IPS-18c (cell line): Measurements from ENCODE around the gene KDM5B.
"Not testable (repeated sequence)": the region's sequence is repeated elsewhere in the genome, so short reads cannot be mapped to it uniquely, and the experiment has no call there.

Experiments
- H3K4me3 ChIP-seq: 2 replicates; pipeline ENCODE4 v1.7.0; 2013; ENCODE audit warnings: low read depth, mild to moderate bottlenecking, low read length, moderate library complexity; ENCODE audit not compliant: insufficient read depth
- H3K9me3 ChIP-seq: one replicate; pipeline ENCODE4 v1.6.1; 2013; ENCODE audit warnings: mild to moderate bottlenecking, low read length, moderate library complexity; ENCODE audit not compliant: control insufficient read depth, insufficient read depth

The KDM5B gene

GRCh38 chr1:202750761-202751160, 57.5 kb downstream of the KDM5B start:
- Histone ChIP-seq H3K9me3 (no peaks in the 10 kb centered on the region), H3K4me3 (no peak overlapping the region)

DNA sequence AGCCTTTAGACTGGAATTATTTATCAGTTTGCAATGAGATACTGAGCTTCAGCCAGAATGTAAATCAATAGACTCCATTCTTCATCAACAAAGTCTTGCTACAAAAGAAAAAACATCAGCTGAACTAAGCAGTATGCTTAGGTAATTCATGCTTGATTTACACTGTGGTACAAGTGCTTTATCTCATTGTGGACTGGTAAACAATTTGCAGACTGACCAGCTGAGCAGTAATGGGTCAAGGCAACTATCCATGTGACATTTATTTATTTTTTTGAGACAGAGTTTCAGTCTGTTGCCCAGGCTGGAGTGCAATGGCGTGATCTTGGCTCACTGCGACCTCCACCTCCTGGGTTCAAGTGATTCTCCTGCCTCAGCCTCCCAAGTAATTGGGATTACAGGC, 58.2 kb downstream of the KDM5B start:
- H3K9me3 ChIP-seq = no peaks in the 10 kb centered on the region
- no peak overlapping the region for H3K4me3 ChIP-seq

DNA sequence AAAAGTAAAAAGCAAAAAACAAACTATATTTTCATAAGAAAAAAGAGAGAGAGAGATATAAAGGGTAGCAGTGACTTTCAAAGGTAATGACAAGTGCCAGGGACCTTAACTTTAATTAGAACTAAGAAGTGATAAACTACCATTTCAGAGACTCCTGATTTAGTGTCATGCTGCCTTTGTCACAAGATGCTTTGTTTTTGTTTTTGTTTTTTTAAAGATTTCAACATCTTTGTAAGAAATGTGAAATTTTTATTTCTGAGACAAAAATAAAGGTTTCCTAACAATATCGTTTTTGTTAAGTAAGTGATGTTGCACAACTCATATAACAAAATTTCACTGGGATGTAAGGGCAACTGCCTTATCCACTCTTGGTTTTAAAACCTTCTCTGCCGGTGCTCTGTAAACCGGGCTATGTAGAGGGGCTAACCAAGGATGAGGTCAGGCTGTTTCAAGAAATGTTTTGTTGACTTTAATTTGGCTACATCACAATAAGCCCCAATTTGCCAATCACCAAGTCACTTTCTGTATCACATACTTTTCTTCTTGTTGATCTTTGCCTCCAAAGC, 62.8 kb downstream of the KDM5B start:
- Histone ChIP-seq H3K4me3 (no peak overlapping the region), H3K9me3 (no peaks in the 10 kb centered on the region)

- H3K9me3 ChIP-seq, H3K4me3 ChIP-seq: not testable (repeated sequence)
Observed at GRCh38 chr1:202744770-202745169, 63.5 kb downstream of the KDM5B start.

DNA sequence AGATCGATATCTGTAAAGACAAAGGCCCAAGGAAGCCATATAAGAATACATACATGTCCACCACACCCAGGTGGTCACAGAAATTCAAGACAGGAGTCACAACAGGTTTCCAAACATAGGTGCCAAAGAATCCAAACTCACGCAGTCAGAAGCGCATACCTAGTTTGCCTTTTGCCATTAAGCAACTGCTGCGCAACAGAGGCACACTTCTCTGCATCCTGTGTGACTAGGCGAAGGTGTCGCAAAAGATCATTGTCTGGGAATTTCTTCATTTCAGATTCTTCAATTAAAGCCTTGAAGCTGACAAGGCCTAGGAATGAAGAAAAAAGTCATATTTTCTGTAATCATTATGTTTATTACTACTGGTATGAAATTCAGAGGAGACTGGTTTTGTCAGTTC, 65.7 kb downstream of the KDM5B start:
- Histone ChIP-seq H3K9me3 (no peaks in the 10 kb centered on the region), H3K4me3 (no peak overlapping the region)

DNA sequence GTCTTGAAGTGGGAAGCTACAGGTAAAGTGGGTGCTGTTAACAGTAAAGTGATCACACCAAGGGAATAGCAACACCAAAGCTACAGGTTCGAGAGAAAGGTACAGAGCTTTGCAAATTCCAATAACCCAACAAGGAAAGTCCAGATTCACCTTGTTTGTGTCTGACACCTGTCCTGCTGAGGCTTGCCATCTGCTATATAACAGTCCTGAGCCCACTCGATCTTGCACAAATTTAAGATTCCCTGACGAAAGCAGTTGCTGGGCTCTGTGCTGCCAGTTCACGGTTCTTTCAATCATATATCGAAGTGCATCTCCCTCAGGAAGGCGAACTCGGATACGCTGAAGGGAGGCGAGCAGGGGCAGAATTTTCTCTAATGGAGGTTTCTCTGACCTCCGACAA, 75.0 kb downstream of the KDM5B start:
- Histone ChIP-seq H3K9me3 (no peaks in the 10 kb centered on the region), H3K4me3 (no peak overlapping the region)

DNA sequence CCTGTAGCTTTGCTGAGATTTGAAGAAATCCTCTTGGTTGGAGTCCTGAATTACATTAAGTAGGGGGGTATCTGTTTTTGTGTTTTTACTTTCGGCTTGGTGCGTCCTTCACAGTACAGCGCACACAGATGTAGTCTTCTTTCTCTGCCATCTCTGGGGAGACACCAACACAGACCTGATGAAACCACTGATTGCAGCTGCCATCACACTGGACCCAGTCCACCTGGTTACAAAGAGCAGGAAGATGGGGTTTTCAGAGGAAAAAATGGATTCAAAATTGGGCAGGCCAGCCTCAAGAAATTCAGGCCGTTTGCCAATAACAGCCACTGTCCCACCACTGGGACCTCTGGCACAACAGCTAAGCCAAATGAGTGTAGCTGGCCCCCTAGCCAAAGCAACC, 79.3 kb downstream of the KDM5B start:
- Histone ChIP-seq H3K4me3 (no peak overlapping the region), H3K9me3 (peaks cover 2% of the 10 kb centered on the region)

DNA sequence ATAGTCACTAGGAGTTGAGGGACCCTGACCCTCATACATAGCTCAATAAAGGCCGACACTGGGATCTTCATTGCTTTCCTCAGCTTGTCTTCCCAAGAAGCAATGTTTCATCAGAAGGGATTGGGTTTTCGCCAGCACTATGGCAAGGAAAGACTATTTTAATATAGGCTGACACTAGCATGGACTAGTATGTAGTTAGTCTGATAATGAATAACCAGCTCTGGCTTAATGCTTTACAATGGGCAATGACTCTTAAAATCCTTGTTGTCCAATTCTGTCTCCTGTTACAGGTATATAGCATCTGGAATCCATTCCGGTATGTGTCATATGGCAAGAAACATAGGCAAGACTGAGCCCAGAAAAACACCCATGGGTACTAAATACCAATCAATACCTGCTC, 82.7 kb downstream of the KDM5B start:
- H3K4me3 ChIP-seq = no peak overlapping the region
- H3K9me3 ChIP-seq = peaks cover 2% of the 10 kb centered on the region

- H3K9me3 ChIP-seq = peaks cover 2% of the 10 kb centered on the region
Observed at GRCh38 chr1:202723708-202724107, 84.5 kb downstream of the KDM5B start.

GRCh38 chr1:202723046-202723445, 85.2 kb downstream of the KDM5B start:
- not testable (repeated sequence) for H3K4me3 ChIP-seq, H3K9me3 ChIP-seq

More at GRCh38 chr1:202723708-202724107, 84.5 kb downstream of the KDM5B start:
- no peak overlapping the region for H3K4me3 ChIP-seq

- Histone ChIP-seq H3K9me3 (no peaks in the 10 kb centered on the region), H3K4me3 (no peak overlapping the region)
Observed at GRCh38 chr1:202716654-202717053, 91.6 kb downstream of the KDM5B start.

DNA sequence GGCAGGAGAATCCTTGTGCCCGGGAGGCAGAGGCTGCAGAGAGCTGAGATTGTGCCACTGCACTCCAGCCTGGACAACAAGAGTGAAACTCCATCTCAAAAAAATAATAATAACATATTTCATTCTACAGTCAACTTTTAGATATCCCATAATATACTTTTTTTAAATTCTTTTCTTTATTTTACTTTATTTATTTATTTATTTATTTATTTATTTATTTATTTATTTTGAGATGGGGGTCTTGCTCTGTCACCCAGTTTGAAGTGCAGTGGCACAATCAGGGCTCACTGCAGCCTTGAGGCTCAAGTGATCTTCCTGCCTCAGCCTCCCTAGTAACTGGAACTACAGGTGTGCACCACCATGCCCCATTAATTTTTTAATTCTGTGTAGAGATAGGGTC, 94.0 kb downstream of the KDM5B start:
- H3K9me3 ChIP-seq = not testable (repeated sequence)

GRCh38 chr1:202713110-202713509, 95.1 kb downstream of the KDM5B start:
- Histone ChIP-seq H3K9me3 (no peaks in the 10 kb centered on the region), H3K4me3 (no peak overlapping the region)

More for the DNA sequence above, 94.0 kb downstream of the KDM5B start:
- not testable (repeated sequence) for H3K4me3 ChIP-seq

GRCh38 chr1:202711949-202712635, 96.1 kb downstream of the KDM5B start:
- Histone ChIP-seq H3K4me3 (no peak overlapping the region), H3K9me3 (no peaks in the 10 kb centered on the region)

GRCh38 chr1:202710070-202711045, 97.9 kb downstream of the KDM5B start, which contains the start of gene SYT2:
Gene SYT2, minus strand, starts transcription at chr1:202710454. Its CDS starts 104,682 bp downstream, at chr1:202605772.
- Histone ChIP-seq H3K4me3 (peak within 1 kb of the TSS; percentile 65), H3K9me3 (no peaks in the 10 kb centered on the region)

DNA sequence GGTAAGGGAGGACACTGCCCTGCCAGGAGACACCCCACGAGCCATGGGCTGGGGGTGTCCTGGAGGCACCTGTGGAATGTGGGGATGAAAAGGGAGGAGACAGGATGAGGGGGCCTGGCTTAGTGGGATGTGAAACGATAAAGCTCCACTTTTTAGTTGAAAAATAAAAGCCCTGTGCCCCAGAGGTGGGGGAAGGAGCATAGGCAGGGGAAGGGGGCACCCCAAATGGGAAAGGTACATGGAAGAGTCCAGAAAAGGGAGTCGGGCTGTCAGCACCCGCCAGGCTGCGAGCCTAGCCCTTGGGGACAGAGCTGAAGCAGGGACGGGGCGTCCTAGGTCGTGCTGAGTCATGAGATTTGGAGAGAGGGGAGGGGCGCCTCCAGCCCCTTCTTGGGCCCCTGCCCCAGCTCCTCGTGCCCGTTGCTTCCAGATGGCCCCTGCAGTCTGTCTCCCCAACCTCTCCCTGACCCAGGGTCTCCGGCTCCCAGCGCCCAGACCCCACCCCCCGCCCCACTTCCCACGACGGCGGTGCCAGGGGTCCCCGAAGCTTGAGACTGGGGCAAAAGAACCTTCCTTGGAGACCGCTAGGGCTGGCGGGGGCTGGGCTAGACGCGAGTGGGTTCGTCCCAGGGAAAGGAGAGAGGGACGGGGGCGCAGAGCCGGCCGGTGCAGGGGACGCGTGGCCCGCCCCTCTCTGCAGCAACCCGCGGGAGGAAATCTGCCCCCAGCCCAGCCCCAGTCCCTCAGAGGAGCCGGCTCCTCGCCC, 98.8 kb downstream of the KDM5B start:
- Histone ChIP-seq H3K4me3 (peak overlapping the region; percentile 65), H3K9me3 (no peaks in the 10 kb centered on the region)
